ENCODE measurements around the gene DNAJC3.

DNA sequence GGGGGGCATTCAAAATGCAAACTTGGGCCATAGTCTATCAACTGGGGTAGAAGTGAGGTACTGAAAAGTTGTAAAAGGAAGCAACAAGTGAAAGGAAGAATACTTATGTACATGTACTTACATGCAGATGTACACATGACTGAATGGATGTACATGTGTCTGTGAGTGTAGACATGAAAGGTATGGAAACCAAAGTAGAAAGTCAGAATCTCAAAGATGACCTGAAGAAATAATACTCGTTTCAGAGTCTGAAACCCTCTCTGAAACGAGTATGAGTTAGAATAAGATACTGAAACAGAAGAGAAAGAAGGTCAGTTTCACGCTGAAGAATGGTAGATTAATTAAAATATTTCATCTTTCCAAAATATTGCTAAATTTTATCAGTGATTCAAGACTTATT lies 46.3 kb upstream of the DNAJC3 start:
- TF ChIP-seq, protein P1, sequence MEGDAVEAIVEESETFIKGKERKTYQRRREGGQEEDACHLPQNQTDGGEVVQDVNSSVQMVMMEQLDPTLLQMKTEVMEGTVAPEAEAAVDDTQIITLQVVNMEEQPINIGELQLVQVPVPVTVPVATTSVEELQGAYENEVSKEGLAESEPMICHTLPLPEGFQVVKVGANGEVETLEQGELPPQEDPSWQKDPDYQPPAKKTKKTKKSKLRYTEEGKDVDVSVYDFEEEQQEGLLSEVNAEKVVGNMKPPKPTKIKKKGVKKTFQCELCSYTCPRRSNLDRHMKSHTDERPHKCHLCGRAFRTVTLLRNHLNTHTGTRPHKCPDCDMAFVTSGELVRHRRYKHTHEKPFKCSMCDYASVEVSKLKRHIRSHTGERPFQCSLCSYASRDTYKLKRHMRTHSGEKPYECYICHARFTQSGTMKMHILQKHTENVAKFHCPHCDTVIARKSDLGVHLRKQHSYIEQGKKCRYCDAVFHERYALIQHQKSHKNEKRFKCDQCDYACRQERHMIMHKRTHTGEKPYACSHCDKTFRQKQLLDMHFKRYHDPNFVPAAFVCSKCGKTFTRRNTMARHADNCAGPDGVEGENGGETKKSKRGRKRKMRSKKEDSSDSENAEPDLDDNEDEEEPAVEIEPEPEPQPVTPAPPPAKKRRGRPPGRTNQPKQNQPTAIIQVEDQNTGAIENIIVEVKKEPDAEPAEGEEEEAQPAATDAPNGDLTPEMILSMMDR (conservative IDR thresholded peaks at IDR 0.05; ENCODE audit: low read length): no peak
- no peak for TF ChIP-seq EZH2phosphoT487 (IDR thresholded peaks at IDR 0.05; ENCODE audit: borderline replicate concordance)
